H1 (cell line): ENCODE results near the gene GLRX3. TPM values are rescaled to one million over a fixed set of nuclear protein-coding genes. Genes with fewer than 3 reads are reported as not detected.

Experiments used
- CTCF ChIA-PET: fragments of 300-600 bp; sonication (Branson Sonifier 250); formaldehyde crosslinking; loops from one replicate; lab custom pipeline; 2021; ENCODE audit not compliant: partially characterized antibody; lab: Charles Lee
- POLR2A ChIA-PET: fragments of 300-600 bp; sonication (Branson Sonifier 250); formaldehyde crosslinking; loops from one replicate; lab custom pipeline; 2021; ENCODE audit warnings: inconsistent platforms; ENCODE audit not compliant: partially characterized antibody; lab: Charles Lee
- DNase-seq, 2 experiments: peaks; one replicate each; pipeline versions ENCODE4 v3.0.0 to v3.0.0-alpha.2; 2010 to 2022; ENCODE audit warnings: low spot score in 2 of 2, low read depth in 1 of 2, mixed read lengths in 1 of 2
- FAIRE-seq: peaks from 2 replicates; lab custom pipeline; 2011; peaks lifted over from hg19 to GRCh38; lab: Jason Lieb, UNC
- H2AFZ ChIP-seq: 2 replicates; pipeline ENCODE4 v1.8.1; 2012; ENCODE audit warnings: low read length, inconsistent platforms
- H2AK5ac ChIP-seq: 2 replicates; pipeline ENCODE4 v1.6.1; 2013; ENCODE audit warnings: low read depth, low read length
- H2BK120ac ChIP-seq: replicated peaks from 2 replicates; pipeline ENCODE3; 2013; ENCODE audit warnings: low read depth, low read length, inconsistent platforms
- H2BK12ac ChIP-seq: 2 replicates; pipeline ENCODE4 v1.6.1; 2013; ENCODE audit warnings: low read depth, low read length
- H2BK15ac ChIP-seq: 2 replicates; pipeline ENCODE4 v1.6.1; 2013; ENCODE audit warnings: low read length
- H2BK20ac ChIP-seq: 2 replicates; pipeline ENCODE4 v1.6.1; 2013; ENCODE audit warnings: low read length
- H2BK5ac ChIP-seq: 2 replicates; pipeline ENCODE4 v1.6.1; 2013; ENCODE audit warnings: low read depth, low read length
- H3K14ac ChIP-seq: 2 replicates; pipeline ENCODE4 v1.6.1; 2013; ENCODE audit warnings: inconsistent platforms; ENCODE audit not compliant: insufficient read length
- H3K18ac ChIP-seq: 2 replicates; pipeline ENCODE4 v1.6.1; 2013; ENCODE audit warnings: low read length; ENCODE audit errors: extremely low read depth
- H3K23ac ChIP-seq: 2 replicates; pipeline ENCODE4 v1.6.1; 2013; ENCODE audit warnings: inconsistent platforms; ENCODE audit not compliant: insufficient read length
- H3K23me2 ChIP-seq: 2 replicates; pipeline ENCODE4 v1.6.1; 2013; ENCODE audit warnings: low read depth, low read length
- H3K27ac ChIP-seq: 2 replicates; pipeline ENCODE4 v1.6.1; 2011; ENCODE audit warnings: low read depth, low read length, inconsistent platforms
- H3K27me3 ChIP-seq, 4 experiments: replicated peaks in 1 of 4; 1 replicate in 1 of 4; 2 replicates in 3 of 4; pipeline versions ENCODE4 v1.6.1 to v1.8.1; 2011 to 2013; ENCODE audit warnings: low read length in 3 of 4, mild to moderate bottlenecking in 3 of 4, inconsistent platforms in 2 of 4, mixed read lengths in 2 of 4, moderate library complexity in 1 of 4; ENCODE audit not compliant: control insufficient read depth in 3 of 4, insufficient read depth in 3 of 4; ENCODE audit errors: extremely low read depth in 1 of 4
- H3K36me3 ChIP-seq, 4 experiments: 2 replicates each; pipeline versions ENCODE4 v1.6.1 to v1.8.1; 2011 to 2013; ENCODE audit warnings: mild to moderate bottlenecking in 4 of 4, low read length in 3 of 4, moderate library complexity in 2 of 4, control low read depth in 1 of 4, inconsistent platforms in 1 of 4; ENCODE audit not compliant: insufficient read depth in 4 of 4, control insufficient read depth in 2 of 4
- H3K4ac ChIP-seq: replicated peaks from 2 replicates; pipeline ENCODE3; 2013; ENCODE audit warnings: low read length, low read depth, mixed read lengths, inconsistent platforms; ENCODE audit not compliant: insufficient read length
- H3K4me1 ChIP-seq, 4 experiments: replicated peaks in 1 of 4; 1 replicate in 1 of 4; 2 replicates in 3 of 4; pipeline versions ENCODE4 v1.6.1 to v1.8.1; 2011 to 2013; ENCODE audit warnings: low read length in 3 of 4, inconsistent platforms in 2 of 4, mixed read lengths in 1 of 4; ENCODE audit not compliant: insufficient read depth in 4 of 4, control insufficient read depth in 3 of 4
- H3K4me2 ChIP-seq, 2 experiments: 2 replicates each; pipeline versions ENCODE4 v1.6.1 to v1.8.1; 2011 to 2013; ENCODE audit warnings: low read depth in 2 of 2, low read length in 2 of 2, control low read depth in 1 of 2, inconsistent platforms in 1 of 2, mild to moderate bottlenecking in 1 of 2; ENCODE audit not compliant: insufficient read depth in 1 of 2
- H3K4me3 ChIP-seq, 4 experiments: fragments of 200-600, 300-600 bp in 1 of 4; sonication (generic), shearing (Covaris generic), sonication (Bioruptor Twin) in 1 of 4; 2 replicates each; pipeline versions ENCODE4 v1.5.1 to v1.8.1; 2011 to 2016; ENCODE audit warnings: low read length in 4 of 4, low read depth in 3 of 4, control low read depth in 2 of 4, inconsistent platforms in 2 of 4, mild to moderate bottlenecking in 2 of 4, mixed read lengths in 1 of 4, moderate library complexity in 1 of 4; ENCODE audit not compliant: insufficient read depth in 2 of 4; ENCODE audit errors: extremely low read depth in 1 of 4
- H3K56ac ChIP-seq: replicated peaks from 2 replicates; pipeline ENCODE3; 2013; ENCODE audit warnings: low read depth, mild to moderate bottlenecking, mixed read lengths, low read length, inconsistent platforms; ENCODE audit not compliant: insufficient read length
- H3K79me1 ChIP-seq: 2 replicates; pipeline ENCODE4 v1.6.1; 2013; ENCODE audit warnings: low read depth, low read length, control low read depth
- H3K79me2 ChIP-seq, 2 experiments: 2 replicates each; pipeline versions ENCODE4 v1.6.1 to v1.8.1; 2012 to 2013; ENCODE audit warnings: low read length in 2 of 2, mild to moderate bottlenecking in 2 of 2, inconsistent platforms in 1 of 2; ENCODE audit not compliant: insufficient read depth in 2 of 2, control insufficient read depth in 1 of 2
- H3K9ac ChIP-seq, 4 experiments: replicated peaks in 1 of 4; 1 replicate in 1 of 4; 2 replicates in 3 of 4; pipeline versions ENCODE4 v1.6.1 to v1.8.1; 2011 to 2013; ENCODE audit warnings: low read depth in 3 of 4, low read length in 3 of 4, control low read depth in 2 of 4, mild to moderate bottlenecking in 2 of 4, moderate library complexity in 2 of 4, inconsistent platforms in 1 of 4; ENCODE audit errors: extremely low read depth in 1 of 4
- H3K9me3 ChIP-seq, 2 experiments: 2 replicates each; pipeline versions ENCODE4 v1.6.1 to v1.8.1; 2012 to 2013; ENCODE audit warnings: mild to moderate bottlenecking in 2 of 2, moderate library complexity in 2 of 2, control low read depth in 1 of 2, inconsistent platforms in 1 of 2, low read depth in 1 of 2, low read length in 1 of 2, mixed read lengths in 1 of 2; ENCODE audit not compliant: insufficient read depth in 2 of 2
- H4K20me1 ChIP-seq, 2 experiments: replicated peaks in 1 of 2; 2 replicates each; pipeline versions ENCODE3 to v1.8.1; 2011 to 2013; ENCODE audit warnings: inconsistent platforms in 2 of 2, low read length in 2 of 2, mild to moderate bottlenecking in 1 of 2; ENCODE audit not compliant: insufficient read depth in 2 of 2, control insufficient read depth in 1 of 2
- H4K5ac ChIP-seq: 2 replicates; pipeline ENCODE4 v1.6.1; 2013; ENCODE audit warnings: low read length, low read depth, mixed read lengths, inconsistent platforms; ENCODE audit not compliant: insufficient read length
- H4K8ac ChIP-seq: 2 replicates; pipeline ENCODE4 v1.8.0; 2013; ENCODE audit warnings: mild to moderate bottlenecking, moderate library complexity, low read length, inconsistent platforms; ENCODE audit not compliant: insufficient read depth; ENCODE audit errors: extremely low read depth
- H4K91ac ChIP-seq: replicated peaks from 2 replicates; pipeline ENCODE3; 2013; ENCODE audit warnings: low read length, mixed read lengths, inconsistent platforms; ENCODE audit not compliant: insufficient read length
- RFX5 ChIP-seq: IDR thresholded peaks from 2 replicates; pipeline ENCODE4 v1.6.1; 2011; ENCODE audit warnings: low read depth, low read length, improper control_type of control experiment, borderline replicate concordance
- SP4 ChIP-seq: IDR thresholded peaks from 2 replicates; pipeline ENCODE4 v1.6.1; 2012; ENCODE audit warnings: low read length, inconsistent platforms
- WGBS, 2 experiments: shearing (Covaris generic) in 1 of 2; methylation state at CpG; one replicate each; pipeline versions ENCODE4 v1.1.6 to v1.1.7; 2013 to 2015; ENCODE audit warnings: low lambda C conversion rate in 2 of 2, mixed read lengths in 2 of 2, inconsistent platforms in 1 of 2, low coverage in 1 of 2, missing lambda C conversion rate in 1 of 2; ENCODE audit not compliant: insufficient replicate concordance in 2 of 2, insufficient coverage in 1 of 2, insufficient read length in 1 of 2; ENCODE audit errors: extremely low coverage in 1 of 2, missing lambda C conversion rate in 1 of 2; 5-methylcytosine and 5-hydroxymethylcytosine counted together
- polyA plus RNA-seq, 7 experiments: library from polyadenylated mRNA; depleted of rRNA in 3 of 7; stranded (reverse) in 5 of 7; unstranded in 2 of 7; fragments of >200 nt in 5 of 7; fragments of 200-250 nt in 2 of 7; gene quantifications; 1 replicate in 5 of 7; 2 replicates in 1 of 7; 4 replicates in 1 of 7; pipeline versions ENCODE4 v1.2.1 to v1.2.3, GENCODE V29; 2011 to 2013; ENCODE audit warnings: missing spikeins in 2 of 7, mixed read lengths in 2 of 7
- total RNA-seq: library from RNA; stranded (reverse); fragmentation: NEBNext Ultra II Directional; extraction: Animal tissue kit (Norgen Biotek cat#: 25700); gene quantifications from 2 replicates; pipeline ENCODE4 v1.2.1, GENCODE V29; 2021

The GLRX3 gene
- total and polyA plus RNA-seq, 2 of the 8 experiments (the other 6 are each of a cell fraction or from before 2014, with no cell fraction given), result 59.9 to 157 TPM

DNA sequence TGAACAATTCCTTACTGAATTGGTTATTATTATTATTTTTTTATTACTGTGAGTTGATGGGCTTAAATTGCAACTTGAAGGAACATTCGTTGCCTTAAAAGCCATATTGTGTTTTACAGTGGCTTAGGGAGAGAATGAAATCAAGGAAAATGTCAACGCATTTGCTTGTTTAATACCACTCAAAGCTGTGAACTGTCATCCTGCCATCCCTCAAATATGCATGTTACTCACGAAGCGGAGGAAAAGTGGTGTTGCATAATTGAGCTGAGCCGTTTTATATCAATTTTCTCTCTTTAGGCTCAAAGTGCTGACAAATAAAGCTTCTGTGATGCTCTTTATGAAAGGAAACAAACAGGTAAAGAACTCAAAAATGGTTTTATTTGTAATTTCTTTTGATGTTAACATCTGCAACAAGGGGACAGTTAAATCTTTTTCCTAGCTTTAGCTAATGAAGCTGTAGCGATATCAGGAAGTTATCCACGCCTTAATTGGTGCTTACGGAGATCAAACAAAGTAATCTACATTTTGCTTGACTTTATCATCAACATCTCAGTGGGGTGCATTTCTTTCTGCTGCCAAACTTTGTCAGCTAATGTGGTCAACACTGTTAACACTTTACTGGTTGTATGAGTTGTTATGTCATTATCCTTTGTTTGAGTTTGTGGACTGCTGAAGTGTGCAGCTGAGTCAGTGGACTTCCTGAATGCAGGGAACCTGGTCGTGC is 33.1 kb downstream of the GLRX3 start:
- Histone ChIP-seq H3K23ac (no peak overlapping the region), H2BK120ac (no peak overlapping the region), H3K14ac (no peak overlapping the region), H2AFZ (no peak overlapping the region), H4K91ac (no peak overlapping the region), H4K8ac (no peak overlapping the region), H3K79me1 (peaks cover 5% of the 10 kb centered on the region; the same call in 1 of the 2 replicates), H2BK12ac (no peak overlapping the region), H4K20me1 (peaks cover 4 to 11% of the 10 kb centered on the region in 2 experiments), H2AK5ac (no peak overlapping the region)
- WGBS, 2 experiments, result 85% methylated on average over 9 of the region's 9 CpGs; no CpG with 5 or more reads in 1 of the 2 experiments
- no peak for FAIRE-seq
- TF ChIP-seq SP4 (no peak), RFX5 (no peak)
- TF ChIP-seq, all 59 proteins: peak for 0
- Histone ChIP-seq H3K36me3 (peaks cover 0 to 56% (median 13%) of the 10 kb centered on the region in 4 experiments; a peak in 7 of 8 replicates), H3K79me2 (0 out of 4 replicates have a peak, but pooled peaks cover 0 to 2% of the 10 kb centered on the region in 2 experiments), H3K27me3 (no peaks in the 10 kb centered on the region), H3K4ac (no peak overlapping the region), H3K23me2 (no peaks in the 10 kb centered on the region), H3K4me1 (no peaks in the 10 kb centered on the region), H3K4me2 (no peak overlapping the region), H3K18ac (no peak overlapping the region), H2BK15ac (no peak overlapping the region), H3K9ac (no peak overlapping the region), H3K56ac (no peak overlapping the region), H3K27ac (no peak overlapping the region), H3K9me3 (no peaks in the 10 kb centered on the region), H3K4me3 (no peak overlapping the region), H2BK5ac (no peak overlapping the region), H2BK20ac (no peak overlapping the region), H4K5ac (no peak overlapping the region)
- CTCF ChIA-PET, result interaction anchor here (1.0 to 3.0 kb wide), 2 partner anchors 9 to 38 kb away, joined by 4 to 13 read pairs; no protein-coding TSS in a partner anchor
- POLR2A ChIA-PET, result interaction anchor here (0.5 to 1.3 kb wide), 2 partner anchors 9 to 184 kb away, joined by 3 read pairs; no protein-coding TSS in a partner anchor
- no peak for DNase-seq
